A673 (cell line): ENCODE data around the gene DHX38.
A peak's percentile ranks its signal among the peaks of the same experiment; 100 is the strongest.

Experiments
- CTCF ChIP-seq: fragments of 300-800, 200-600 bp; sonication (generic); conservative IDR thresholded peaks from 2 replicates; pipeline ENCODE4 v1.5.1; 2017; ENCODE audit warnings: low read depth, mild to moderate bottlenecking, antibody characterized with exemption, low read length, moderate library complexity, mixed read lengths
- EZH2 ChIP-seq: fragments of 200-600 bp; sonication (generic); IDR thresholded peaks from 2 replicates; pipeline ENCODE4 v1.6.1; 2017; ENCODE audit warnings: borderline replicate concordance, low read depth, mild to moderate bottlenecking, mixed read lengths, antibody characterized with exemption, low read length; ENCODE audit not compliant: poor library complexity, severe bottlenecking

- TF ChIP-seq CTCF (peak; percentile 81), EZH2 (no peak)
Measured at GRCh38 chr16:72124761-72125634, 31.4 kb downstream of the DHX38 start.
